ENCODE data around the gene MS4A15.

DNA sequence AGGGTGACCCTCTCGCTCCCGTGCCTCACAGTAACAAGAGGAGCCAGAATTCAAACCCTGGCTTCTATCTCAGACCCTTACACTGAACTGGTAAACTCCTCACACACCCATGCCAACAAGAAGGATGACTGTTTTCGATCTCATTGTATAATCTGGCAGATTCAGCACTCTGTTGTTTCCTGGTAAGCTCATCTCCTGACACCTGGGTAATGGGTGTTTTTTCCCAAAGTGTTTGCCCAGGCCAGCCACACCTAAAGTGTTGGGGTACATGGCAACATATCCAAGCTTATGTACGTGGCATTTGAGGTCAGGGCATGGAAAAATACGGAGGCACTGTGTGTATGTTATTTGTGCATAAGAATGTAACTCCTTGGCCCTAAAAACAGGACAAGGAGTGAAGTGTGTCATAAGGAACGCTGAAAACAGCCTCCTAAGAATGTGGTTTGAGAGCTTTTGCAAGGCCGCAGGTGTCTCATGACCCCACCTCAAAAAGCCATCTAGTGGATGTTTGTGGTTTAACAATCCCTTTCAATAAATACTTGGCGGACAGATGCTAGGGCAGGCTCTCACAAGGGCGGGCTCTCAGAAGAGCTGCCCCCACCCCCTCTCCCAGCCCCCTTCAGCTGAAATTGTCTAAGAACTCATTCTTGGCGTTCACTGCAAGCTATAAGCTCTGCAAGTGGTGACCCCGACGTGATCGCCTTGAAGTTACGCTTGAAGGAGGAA lies at the start of gene MS4A15:
- TF ChIP-seq CTCF (IDR thresholded peaks at IDR 0.05; ENCODE audit: insufficient read depth, low read length) (peak; percentile 29), GABPA (IDR thresholded peaks at IDR 0.05; ENCODE audit: low read depth) (no peak)
